ENCODE results near the gene TSSK1B.
A peak's percentile ranks its signal among the peaks of the same experiment; 100 is the strongest.
"Not testable (repeated sequence)": the region's sequence is repeated elsewhere in the genome, so short reads cannot be mapped to it uniquely, and the experiment has no call there.

Gene TSSK1B

GRCh38 chr5:113463032-113463431 lies 28.2 kb upstream of the TSSK1B start:
- Histone ChIP-seq H2BK12ac (ENCODE audit: low read length in 2 of 2) (no peak overlapping the region), H3K9ac (ENCODE audit: low read length) (no peak overlapping the region), H3K27me3 (ENCODE audit: control insufficient read depth in 1 of 2, insufficient read depth in 1 of 2, low read length in 2 of 2) (no peaks in the 10 kb centered on the region), H2BK5ac (ENCODE audit: low read depth, low read length, poor library complexity, severe bottlenecking) (no peak overlapping the region), H3K9me3 (ENCODE audit: control insufficient read depth, low read length) (no peaks in the 10 kb centered on the region), H3K4me3 (ENCODE audit: insufficient read depth in 1 of 2, low read depth in 1 of 2, low read length in 2 of 2) (no peak overlapping the region), H3K36me3 (ENCODE audit: control insufficient read depth in 1 of 2, insufficient read depth in 2 of 2, low read depth in 1 of 2, low read length in 2 of 2) (no peaks in the 10 kb centered on the region), H2AFZ (ENCODE audit: low read depth, low read length) (no peak overlapping the region), H2BK15ac (ENCODE audit: low read depth, poor library complexity, severe bottlenecking) (no peak overlapping the region), H4K91ac (ENCODE audit: low read length) (no peak overlapping the region), H2BK120ac (ENCODE audit: low read depth, low read length) (no peak overlapping the region), H3K14ac (ENCODE audit: low read length in 2 of 2) (no peak overlapping the region), H4K8ac (ENCODE audit: low read length) (no peak overlapping the region), H3K27ac (ENCODE audit: low read length, poor library complexity, severe bottlenecking) (no peak overlapping the region), H3K4me1 (ENCODE audit: control insufficient read depth, insufficient read depth, low read depth, low read length) (no peaks in the 10 kb centered on the region), H2AK5ac (ENCODE audit: low read length, severe bottlenecking) (no peak overlapping the region), H3K23ac (ENCODE audit: low read length in 2 of 2) (no peak overlapping the region), H3K4me2 (ENCODE audit: low read length, poor library complexity, severe bottlenecking) (no peak overlapping the region), H3K18ac (ENCODE audit: low read depth in 1 of 2, low read length in 2 of 2) (no peak overlapping the region), H3K4ac (ENCODE audit: low read depth in 1 of 2, low read length in 2 of 2) (no peak overlapping the region), H3K79me1 (replicated peaks; ENCODE audit: low read length, poor library complexity, severe bottlenecking) (peaks cover 4% of the 10 kb centered on the region)
- DNase-seq, result no peak

- not testable (repeated sequence) for H3K4me1 ChIP-seq (ENCODE audit: control insufficient read depth, insufficient read depth, low read depth, low read length); H4K91ac ChIP-seq (ENCODE audit: low read length); H3K18ac ChIP-seq (ENCODE audit: low read depth in 1 of 2, low read length in 2 of 2); H2BK5ac ChIP-seq (ENCODE audit: low read depth, low read length, poor library complexity, severe bottlenecking); H2BK120ac ChIP-seq (ENCODE audit: low read depth, low read length); H2AFZ ChIP-seq (ENCODE audit: low read depth, low read length); H3K14ac ChIP-seq (ENCODE audit: low read length in 2 of 2); H3K36me3 ChIP-seq (ENCODE audit: control insufficient read depth in 1 of 2, insufficient read depth in 2 of 2, low read depth in 1 of 2, low read length in 2 of 2); H3K4me3 ChIP-seq (ENCODE audit: insufficient read depth in 1 of 2, low read depth in 1 of 2, low read length in 2 of 2); H3K23ac ChIP-seq (ENCODE audit: low read length in 2 of 2); H4K8ac ChIP-seq (ENCODE audit: low read length); DNase-seq; H2AK5ac ChIP-seq (ENCODE audit: low read length, severe bottlenecking); H2BK12ac ChIP-seq (ENCODE audit: low read length in 2 of 2); H3K27ac ChIP-seq (ENCODE audit: low read length, poor library complexity, severe bottlenecking); H3K4ac ChIP-seq (ENCODE audit: low read depth in 1 of 2, low read length in 2 of 2); H3K9ac ChIP-seq (ENCODE audit: low read length); H3K27me3 ChIP-seq (ENCODE audit: control insufficient read depth in 1 of 2, insufficient read depth in 1 of 2, low read length in 2 of 2); H3K9me3 ChIP-seq (ENCODE audit: control insufficient read depth, low read length); H3K4me2 ChIP-seq (ENCODE audit: low read length, poor library complexity, severe bottlenecking); H2BK15ac ChIP-seq (ENCODE audit: low read depth, poor library complexity, severe bottlenecking)
- 94% methylated on average over 18 of the region's 21 CpGs for WGBS
- peaks cover 16% of the 10 kb centered on the region for H3K79me1 ChIP-seq (replicated peaks; ENCODE audit: low read length, poor library complexity, severe bottlenecking)
Observed at GRCh38 chr5:113457106-113457505, 22.3 kb upstream of the TSSK1B start.

GRCh38 chr5:113452941-113453340 lies 18.2 kb upstream of the TSSK1B start:
- Histone ChIP-seq H3K4me1 (ENCODE audit: control insufficient read depth, insufficient read depth, low read depth, low read length) (peaks cover 1% of the 10 kb centered on the region), H3K14ac (ENCODE audit: low read length in 2 of 2) (no peak overlapping the region), H3K27me3 (ENCODE audit: control insufficient read depth in 1 of 2, insufficient read depth in 1 of 2, low read length in 2 of 2) (no peaks in the 10 kb centered on the region), H2BK5ac (ENCODE audit: low read depth, low read length, poor library complexity, severe bottlenecking) (no peak overlapping the region), H2BK12ac (ENCODE audit: low read length in 2 of 2) (no peak overlapping the region), H2BK15ac (ENCODE audit: low read depth, poor library complexity, severe bottlenecking) (no peak overlapping the region), H3K23ac (ENCODE audit: low read length in 2 of 2) (no peak overlapping the region), H4K8ac (ENCODE audit: low read length) (no peak overlapping the region), H3K36me3 (ENCODE audit: control insufficient read depth in 1 of 2, insufficient read depth in 2 of 2, low read depth in 1 of 2, low read length in 2 of 2) (no peaks in the 10 kb centered on the region), H3K4me3 (ENCODE audit: insufficient read depth in 1 of 2, low read depth in 1 of 2, low read length in 2 of 2) (no peak overlapping the region), H3K18ac (ENCODE audit: low read depth in 1 of 2, low read length in 2 of 2) (no peak overlapping the region), H3K4me2 (ENCODE audit: low read length, poor library complexity, severe bottlenecking) (no peak overlapping the region), H3K4ac (ENCODE audit: low read depth in 1 of 2, low read length in 2 of 2) (no peak overlapping the region), H2AK5ac (ENCODE audit: low read length, severe bottlenecking) (no peak overlapping the region), H2AFZ (ENCODE audit: low read depth, low read length) (no peak overlapping the region), H3K9ac (ENCODE audit: low read length) (no peak overlapping the region), H3K27ac (ENCODE audit: low read length, poor library complexity, severe bottlenecking) (no peak overlapping the region), H3K79me1 (replicated peaks; ENCODE audit: low read length, poor library complexity, severe bottlenecking) (peaks cover 13% of the 10 kb centered on the region), H2BK120ac (ENCODE audit: low read depth, low read length) (no peak overlapping the region), H3K9me3 (ENCODE audit: control insufficient read depth, low read length) (no peaks in the 10 kb centered on the region), H4K91ac (ENCODE audit: low read length) (no peak overlapping the region)
- DNase-seq, result no peak
- WGBS, result 91% methylated on average over 6 of the region's 6 CpGs

GRCh38 chr5:113451797-113452196 lies 17.0 kb upstream of the TSSK1B start:
- no peak overlapping the region for H3K27ac ChIP-seq (ENCODE audit: low read length, poor library complexity, severe bottlenecking)
- no peak overlapping the region for H2BK12ac ChIP-seq (ENCODE audit: low read length in 2 of 2)
- no peak for DNase-seq
- no peak overlapping the region for H2AFZ ChIP-seq (ENCODE audit: low read depth, low read length)
- H2AK5ac ChIP-seq (ENCODE audit: low read length, severe bottlenecking), result no peak overlapping the region
- H3K9me3 ChIP-seq (ENCODE audit: control insufficient read depth, low read length), result no peaks in the 10 kb centered on the region
- no peak overlapping the region for H2BK15ac ChIP-seq (ENCODE audit: low read depth, poor library complexity, severe bottlenecking)
- peak overlapping the region in 1 of 2 experiments; percentile 74 for H3K14ac ChIP-seq (ENCODE audit: low read length in 2 of 2)
- no peak overlapping the region for H3K4me2 ChIP-seq (ENCODE audit: low read length, poor library complexity, severe bottlenecking)
- no peak overlapping the region for H3K23ac ChIP-seq (ENCODE audit: low read length in 2 of 2)
- no peaks in the 10 kb centered on the region for H3K36me3 ChIP-seq (ENCODE audit: control insufficient read depth in 1 of 2, insufficient read depth in 2 of 2, low read depth in 1 of 2, low read length in 2 of 2)
- H3K4me3 ChIP-seq (ENCODE audit: insufficient read depth in 1 of 2, low read depth in 1 of 2, low read length in 2 of 2), result no peak overlapping the region
- H3K18ac ChIP-seq (ENCODE audit: low read depth in 1 of 2, low read length in 2 of 2), result peak overlapping the region in 1 of 2 experiments; percentile 2
- no peak overlapping the region for H4K91ac ChIP-seq (ENCODE audit: low read length)
- H3K79me1 ChIP-seq (replicated peaks; ENCODE audit: low read length, poor library complexity, severe bottlenecking), result peaks cover 11% of the 10 kb centered on the region
- no peak overlapping the region for H2BK5ac ChIP-seq (ENCODE audit: low read depth, low read length, poor library complexity, severe bottlenecking)
- no peak overlapping the region for H3K9ac ChIP-seq (ENCODE audit: low read length)
- H3K27me3 ChIP-seq (ENCODE audit: control insufficient read depth in 1 of 2, insufficient read depth in 1 of 2, low read length in 2 of 2), result no peaks in the 10 kb centered on the region
- no peak overlapping the region for H2BK120ac ChIP-seq (ENCODE audit: low read depth, low read length)
- no peak overlapping the region for H3K4ac ChIP-seq (ENCODE audit: low read depth in 1 of 2, low read length in 2 of 2)
- H3K4me1 ChIP-seq (ENCODE audit: control insufficient read depth, insufficient read depth, low read depth, low read length), result peaks cover 1% of the 10 kb centered on the region
- WGBS, result 95% methylated on average over 2 of the region's 2 CpGs
- no peak overlapping the region for H4K8ac ChIP-seq (ENCODE audit: low read length)

All from mesenchymal stem cell (in vitro differentiated cells and primary cell).